Ecto neural progenitor cell (in vitro differentiated cells): ENCODE results near the gene UQCC2.

Source experiments
- DNase-seq: peaks from one replicate; pipeline ENCODE4 v3.0.0-alpha.2; 2018; ENCODE audit warnings: low spot score

UQCC2 gene

GRCh38 chr6:33711140-33712129 lies at the start of gene UQCC2:
Gene UQCC2 (minus strand): TSS chr6:33711700. CDS start chr6:33711686, 14 bp downstream.
- peak; percentile 97 for DNase-seq

DNA sequence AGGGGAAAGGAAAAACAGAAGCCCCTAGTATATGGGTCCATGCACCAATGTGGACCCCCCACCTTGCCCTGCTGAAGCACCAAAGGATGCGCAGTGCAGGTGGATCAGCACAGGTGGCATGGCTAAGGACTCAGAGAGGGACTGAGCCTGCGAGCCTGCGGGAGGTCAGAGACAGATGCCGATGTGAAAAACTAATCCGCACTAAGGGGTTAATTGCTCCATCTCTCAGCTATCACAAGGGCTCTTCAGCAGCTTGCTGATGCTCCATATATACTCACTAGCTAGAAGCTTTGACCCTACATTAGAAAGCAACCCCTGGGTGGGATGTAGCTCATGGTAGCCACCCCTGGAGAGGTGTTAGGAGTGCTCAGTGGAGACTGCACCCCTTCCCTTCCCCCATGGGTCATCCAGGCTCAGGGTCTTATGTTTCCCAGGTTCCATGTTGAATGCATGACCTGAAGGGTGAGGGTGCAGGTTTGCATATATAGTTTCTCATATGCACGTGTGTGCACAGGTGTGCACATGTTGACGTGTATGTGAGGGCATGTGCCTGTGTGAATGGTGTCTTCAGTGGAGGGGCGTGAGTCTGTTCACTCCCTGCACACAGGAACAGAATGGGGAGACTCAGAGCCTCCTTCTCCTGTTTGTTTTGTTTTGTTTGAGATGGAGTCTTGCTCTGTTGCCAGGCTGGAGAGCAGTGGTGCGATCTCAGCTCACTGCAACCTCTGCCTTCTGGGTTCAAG lies 48.6 kb upstream of the UQCC2 start:
- no peak for DNase-seq

DNA sequence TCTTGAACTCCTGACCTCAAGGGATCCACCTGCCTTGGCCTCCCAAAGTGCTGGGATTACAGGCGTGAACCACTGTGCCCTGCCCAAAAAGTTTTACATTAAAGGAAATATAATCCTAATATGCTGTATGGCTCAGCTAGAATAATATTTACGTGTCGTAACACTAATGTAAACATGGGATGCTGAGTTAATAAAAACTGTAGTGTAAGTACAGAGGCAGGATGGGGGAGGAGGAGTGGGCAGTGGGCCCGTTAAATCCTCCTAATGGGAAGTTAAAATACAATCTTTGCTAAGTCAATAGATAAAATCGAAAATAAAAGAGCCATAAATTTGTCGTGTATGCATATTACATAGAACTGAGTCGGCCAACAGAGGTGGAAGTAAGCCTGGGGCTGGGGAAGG lies 47.3 kb upstream of the UQCC2 start:
- no peak for DNase-seq

DNA sequence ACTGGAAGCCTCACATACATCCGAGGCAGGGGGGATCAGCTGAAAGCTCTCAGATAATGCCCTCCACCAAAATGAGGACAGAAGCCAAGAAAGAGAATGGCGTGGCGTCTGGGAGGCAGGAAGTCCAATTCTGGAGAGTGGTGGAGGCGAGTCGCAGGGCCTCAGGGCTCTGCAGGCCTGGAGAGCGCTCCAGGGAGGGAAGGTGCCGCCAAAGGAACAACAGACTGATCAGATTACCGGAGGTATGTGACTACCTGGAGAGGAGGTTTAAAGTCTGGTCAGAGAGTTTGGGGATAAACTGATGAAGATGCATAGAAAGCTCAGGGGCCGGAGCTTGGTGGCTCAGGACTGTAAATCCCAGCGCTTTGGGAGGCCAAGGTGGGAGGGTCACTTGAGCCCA lies 46.4 kb upstream of the UQCC2 start:
- DNase-seq: no peak

DNA sequence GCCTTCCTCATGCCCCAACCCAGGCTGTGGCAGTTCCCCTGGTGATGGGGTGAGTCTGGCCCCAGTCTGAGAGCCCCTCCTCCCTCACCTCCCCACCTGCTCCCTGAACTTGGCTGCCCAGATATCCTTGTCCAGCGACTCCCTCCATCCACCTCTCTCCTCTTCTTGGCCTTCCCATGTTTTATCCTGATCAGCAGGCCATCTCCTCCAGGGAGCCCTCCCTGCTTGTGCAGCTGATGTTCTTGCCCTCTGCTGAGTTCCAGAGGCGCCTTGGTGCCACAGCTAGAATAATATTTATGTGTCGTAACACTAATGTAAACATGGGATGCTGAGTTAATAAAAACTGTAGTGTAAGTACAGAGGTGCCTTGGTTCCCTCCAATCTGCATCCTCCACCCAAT lies 45.6 kb upstream of the UQCC2 start:
- DNase-seq: no peak

DNA sequence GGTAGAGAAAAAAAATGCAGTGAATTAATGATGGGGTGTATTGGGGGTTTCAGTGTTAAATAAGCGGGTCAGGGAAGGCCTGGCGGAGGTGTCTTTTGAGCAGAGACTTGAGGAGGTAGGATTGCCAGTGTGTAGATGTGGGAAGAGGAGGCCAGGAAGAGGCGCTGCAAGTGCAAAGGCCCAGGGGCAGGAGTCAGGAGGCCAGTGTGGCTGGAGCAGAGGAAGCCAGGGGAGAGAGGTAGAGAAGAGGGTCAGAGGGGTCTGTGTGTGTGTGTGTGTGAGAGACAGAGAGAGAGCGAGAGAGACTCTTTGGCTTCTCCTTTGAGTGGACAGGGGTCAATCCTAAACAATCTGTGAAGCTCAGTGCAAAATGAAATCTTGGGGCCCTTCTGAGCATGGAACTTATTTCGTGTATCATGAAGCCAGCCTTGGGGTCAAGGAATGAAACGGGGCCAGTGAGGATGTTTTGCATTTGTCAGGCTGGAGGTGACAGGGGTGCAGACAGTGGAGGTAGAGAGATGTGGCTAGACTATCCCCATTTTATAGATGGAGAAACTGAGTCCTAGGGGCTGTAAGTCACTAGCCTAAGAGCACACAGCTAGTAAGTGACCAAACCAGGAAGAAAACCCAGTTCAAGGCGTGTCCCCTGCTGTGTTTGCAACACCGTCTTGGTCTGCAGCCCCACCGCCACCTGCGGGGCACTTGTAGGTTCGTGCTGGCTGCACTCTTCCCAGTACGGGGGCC lies 44.9 kb upstream of the UQCC2 start:
- DNase-seq: no peak

GRCh38 chr6:33755070-33755869 lies 43.8 kb upstream of the UQCC2 start:
- no peak for DNase-seq

DNA sequence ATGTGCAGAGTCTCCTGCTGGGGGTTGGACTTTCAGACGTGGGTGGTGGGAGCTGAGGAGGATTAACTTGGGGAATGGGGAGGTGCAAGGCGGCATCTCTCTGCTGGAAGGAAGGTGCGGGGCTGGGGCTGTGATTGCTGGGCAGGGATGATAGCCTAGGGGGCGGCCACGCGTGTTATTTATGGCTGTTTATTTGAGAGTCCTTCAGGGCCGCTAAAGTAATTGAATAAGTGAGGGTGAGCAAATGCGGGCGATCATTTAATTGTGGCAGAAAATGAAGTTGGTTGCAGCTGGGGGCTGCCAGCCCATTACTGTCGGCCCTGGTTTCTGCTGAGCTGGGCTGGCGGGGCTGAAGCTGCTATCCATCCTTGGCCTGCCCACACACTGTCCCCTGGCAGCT lies 42.7 kb upstream of the UQCC2 start:
- DNase-seq: no peak

- no peak for DNase-seq
Observed at GRCh38 chr6:33752646-33753015, 41.1 kb upstream of the UQCC2 start.

- DNase-seq: no peak
Observed at GRCh38 chr6:33751771-33752645, 40.5 kb upstream of the UQCC2 start.

DNA sequence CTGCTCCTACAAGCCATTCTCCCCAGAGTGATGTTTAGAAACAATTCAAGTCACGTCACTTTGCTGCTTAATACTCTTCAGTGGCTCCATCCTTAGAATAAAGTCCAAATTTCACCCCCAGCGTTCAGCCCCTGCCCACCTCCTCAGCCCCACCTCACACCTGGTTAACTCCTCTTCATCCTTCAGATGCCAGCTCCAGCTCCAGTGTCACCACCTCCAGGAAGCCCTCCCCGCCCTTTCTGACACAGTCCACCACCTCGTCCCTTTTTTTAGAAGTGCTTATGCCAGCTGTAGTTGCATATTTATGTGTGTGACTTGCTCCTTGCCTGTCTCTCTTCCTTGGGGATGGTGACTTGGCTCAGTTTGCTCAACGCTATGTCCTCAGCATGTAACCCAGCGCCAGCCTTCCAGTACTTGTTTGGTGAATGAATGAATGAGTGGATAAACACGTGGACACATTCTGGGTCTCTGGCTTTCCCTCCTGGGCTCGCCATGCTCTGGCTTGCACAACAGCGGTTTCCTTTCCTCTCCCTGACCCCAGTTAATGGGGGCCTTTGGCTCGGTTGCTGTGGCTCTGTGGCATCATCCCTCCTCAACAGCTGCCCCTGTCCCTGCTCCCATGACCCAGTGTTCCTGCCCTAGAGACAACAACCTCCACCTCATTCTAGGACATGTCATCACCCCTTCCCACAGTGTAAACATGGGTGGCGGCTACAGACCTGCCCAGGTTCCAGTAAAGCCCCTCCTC lies 38.9 kb upstream of the UQCC2 start:
- DNase-seq: no peak

GRCh38 chr6:33749401-33749800 lies 37.9 kb upstream of the UQCC2 start:
- no peak for DNase-seq

GRCh38 chr6:33748841-33749240 lies 37.3 kb upstream of the UQCC2 start:
- DNase-seq: no peak

DNA sequence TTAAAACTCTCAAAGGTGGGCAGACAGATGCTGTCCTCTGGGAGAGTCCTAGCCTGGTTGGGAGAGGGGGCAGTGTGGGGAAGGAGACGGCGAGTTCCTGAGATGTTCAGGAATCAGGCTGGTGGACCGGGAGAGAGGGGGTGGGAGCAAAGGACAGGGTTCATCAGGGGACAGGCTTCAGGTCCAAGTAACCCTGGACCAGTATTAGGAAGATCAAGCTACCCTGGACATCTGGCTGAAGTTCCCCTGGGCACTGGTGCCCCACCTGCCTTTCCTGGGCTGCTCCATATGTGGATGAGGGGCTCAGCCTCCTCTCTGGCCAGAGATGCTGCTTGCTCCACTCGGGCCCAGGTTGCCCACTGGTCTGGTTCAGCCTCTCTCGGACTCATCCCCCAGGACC lies 36.3 kb upstream of the UQCC2 start:
- no peak for DNase-seq

GRCh38 chr6:33746651-33747100 lies 35.2 kb upstream of the UQCC2 start, which contains the start of gene IP6K3:
Gene IP6K3 (minus strand): TSS chr6:33746905. CDS start chr6:33735476, 11,429 bp downstream.
- DNase-seq: peak; percentile 70

DNA sequence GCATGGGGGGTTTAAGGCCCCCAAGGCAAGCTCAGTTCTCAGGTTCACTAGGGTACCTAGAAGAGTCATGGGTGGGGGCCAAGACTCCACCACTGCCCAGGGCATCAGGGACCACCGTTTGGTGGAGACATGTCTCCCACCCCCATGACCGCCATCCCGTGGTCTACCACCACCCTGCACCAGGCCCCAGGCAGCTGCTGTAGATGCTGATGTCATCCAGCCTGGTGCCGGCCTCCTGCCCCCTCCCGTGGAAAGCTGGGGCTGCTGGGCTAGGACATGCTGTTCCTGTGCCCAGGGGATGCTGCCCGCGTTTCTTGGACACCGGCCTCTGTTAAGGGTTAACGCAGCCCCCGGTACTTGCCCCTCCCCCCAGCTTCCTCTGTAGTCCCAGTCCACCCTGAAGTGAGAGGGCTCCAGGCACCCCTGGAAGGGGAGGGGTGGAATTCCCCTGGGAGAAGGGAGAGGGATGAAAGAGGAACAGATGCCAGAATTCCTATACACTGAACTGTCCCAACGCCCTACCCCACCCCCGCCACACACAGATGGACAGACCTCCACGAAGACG lies 34.6 kb upstream of the UQCC2 start:
- no peak for DNase-seq

- no peak for DNase-seq
Observed at GRCh38 chr6:33745548-33745947, 34.0 kb upstream of the UQCC2 start.

GRCh38 chr6:33744895-33745546 lies 33.5 kb upstream of the UQCC2 start:
- no peak for DNase-seq
